Measurements from ENCODE around the gene WDR46. TPM values are rescaled to one million over a fixed set of nuclear protein-coding genes. Genes with fewer than 3 reads are reported as not detected.

Gene WDR46
- total and polyA plus RNA-seq, 2 of the 13 experiments (the other 11 are each of a cell fraction or from before 2014, with no cell fraction given): 47.4 to 105 TPM

GRCh38 chr6:33299237-33299944 lies 10.4 kb upstream of the WDR46 start (continued):
- TF ChIP-seq GATAD1 (CRISPR knock-in tag; IDR thresholded peaks at IDR 0.05): peak; percentile 84
- no peak; the same call in 1 of the 2 replicates for TF ChIP-seq ZNF552 (CRISPR knock-in tag; IDR thresholded peaks at IDR 0.05; ENCODE audit: borderline replicate concordance)
- no peak for TF ChIP-seq ZNF597 (CRISPR knock-in tag; IDR thresholded peaks at IDR 0.05)
- peak; percentile 93 for TF ChIP-seq HOXA7 (CRISPR knock-in tag; IDR thresholded peaks at IDR 0.05)
- TF ChIP-seq KDM6A (CRISPR knock-in tag; IDR thresholded peaks at IDR 0.05; ENCODE audit: low read depth): no peak
- no peak for TF ChIP-seq WIZ (CRISPR knock-in tag; IDR thresholded peaks at IDR 0.05)
- TF ChIP-seq ZNF510 (CRISPR knock-in tag; IDR thresholded peaks at IDR 0.05; ENCODE audit: low read depth): peak; percentile 94; the same call in 1 of the 2 replicates
- peak; percentile 22; the same call in 1 of the 2 replicates for TF ChIP-seq FOXK1 (CRISPR knock-in tag; IDR thresholded peaks at IDR 0.05; ENCODE audit: borderline replicate concordance, low read depth)
- peak; percentile 53 for TF ChIP-seq ZSCAN20 (CRISPR knock-in tag; IDR thresholded peaks at IDR 0.05; ENCODE audit: borderline replicate concordance)
- TF ChIP-seq BRF2 (CRISPR knock-in tag; IDR thresholded peaks at IDR 0.05): peak; percentile 85; the same call in 1 of the 2 replicates
- peak; percentile 74; the same call in 1 of the 2 replicates for TF ChIP-seq NFIC (IDR thresholded peaks at IDR 0.05; ENCODE audit: low read length)
- TF ChIP-seq CENPT (CRISPR knock-in tag; IDR thresholded peaks at IDR 0.05; ENCODE audit: low read depth): no peak; the same call in 1 of the 2 replicates
- TF ChIP-seq NPAS2 (CRISPR knock-in tag; IDR thresholded peaks at IDR 0.05; ENCODE audit: borderline replicate concordance): no peak
- TF ChIP-seq PAXIP1 (CRISPR knock-in tag; conservative IDR thresholded peaks at IDR 0.05): peak; percentile 64
- 0 out of 2 replicates have a peak, but pooled peaks have one; percentile 24 for TF ChIP-seq PBX2 (CRISPR knock-in tag; IDR thresholded peaks at IDR 0.05)
- no peak; the same call in none of the 2 replicates for TF ChIP-seq KDM1A (CRISPR knock-in tag; IDR thresholded peaks at IDR 0.05)
- TF ChIP-seq EP300 (IDR thresholded peaks at IDR 0.05; ENCODE audit: low read depth in 2 of 2, low read length in 2 of 2): peak in 1 of 2 experiments; percentile 27; a peak in 1 of 4 replicates
- TF ChIP-seq EP300 (CRISPR knock-in tag; IDR thresholded peaks at IDR 0.05; ENCODE audit: borderline replicate concordance): 0 out of 2 replicates have a peak, but pooled peaks have one; percentile 37
- TF ChIP-seq DPF2 (CRISPR knock-in tag; IDR thresholded peaks at IDR 0.05; ENCODE audit: borderline replicate concordance, low read depth): no peak
- peak; percentile 57; the same call in 1 of the 2 replicates for TF ChIP-seq CHD4 (IDR thresholded peaks at IDR 0.05; ENCODE audit: borderline replicate concordance, low read length)
- TF ChIP-seq ZNF564 (CRISPR knock-in tag; IDR thresholded peaks at IDR 0.05): no peak
